Forelimb muscle (tissue), 1 donor: ENCODE data around the gene TADA2B. TPM values are rescaled to one million over a fixed set of nuclear protein-coding genes. Genes with fewer than 3 reads are reported as not detected.

Source experiments
- DNase-seq: peaks from one replicate; pipeline ENCODE4 v3.0.0-alpha.2; 2013; ENCODE audit warnings: low read depth
- polyA plus RNA-seq: library from polyadenylated mRNA; unstranded; fragments of 120-200 nt; gene quantifications from one replicate; pipeline ENCODE4 v1.2.1, GENCODE V29; 2013; ENCODE audit not compliant: insufficient read length

The TADA2B gene
- 22.0 TPM for polyA plus RNA-seq

- DNase-seq: no peak
Measured at GRCh38 chr4:7043284-7044136, at the start of gene TADA2B. TADA2B (plus strand) TSS chr4:7043372; CDS start chr4:7043580, 208 bp downstream.

- no peak for DNase-seq
Measured at GRCh38 chr4:6996481-6996880, 46.7 kb upstream of the TADA2B start.

- no peak for DNase-seq
Measured at GRCh38 chr4:6999172-7000086, 43.7 kb upstream of the TADA2B start.

GRCh38 chr4:7000421-7001176 is 42.6 kb upstream of the TADA2B start:
- no peak for DNase-seq

GRCh38 chr4:7001271-7001670 is 41.9 kb upstream of the TADA2B start:
- no peak for DNase-seq

GRCh38 chr4:7002336-7002735 is 40.8 kb upstream of the TADA2B start:
- no peak for DNase-seq

- DNase-seq: no peak
Measured at GRCh38 chr4:7003176-7003878, 39.8 kb upstream of the TADA2B start.

- no peak for DNase-seq
Measured at GRCh38 chr4:7003879-7004240, 39.3 kb upstream of the TADA2B start.

GRCh38 chr4:7004331-7004730 is 38.8 kb upstream of the TADA2B start:
- DNase-seq: no peak

GRCh38 chr4:7005571-7005970 is 37.6 kb upstream of the TADA2B start:
- no peak for DNase-seq

GRCh38 chr4:7006411-7006810 is 36.8 kb upstream of the TADA2B start:
- no peak for DNase-seq

- no peak for DNase-seq
Measured at GRCh38 chr4:7007142-7007907, 35.8 kb upstream of the TADA2B start.

- no peak for DNase-seq
Measured at GRCh38 chr4:7007944-7008343, 35.2 kb upstream of the TADA2B start.

- no peak for DNase-seq
Measured at GRCh38 chr4:7009564-7009963, 33.6 kb upstream of the TADA2B start.

- DNase-seq: no peak
Measured at GRCh38 chr4:7013175-7013574, 30.0 kb upstream of the TADA2B start.

- no peak for DNase-seq
Measured at GRCh38 chr4:7014815-7015214, 28.4 kb upstream of the TADA2B start.

- no peak for DNase-seq
Measured at GRCh38 chr4:7015383-7016035, 27.7 kb upstream of the TADA2B start.

GRCh38 chr4:7016086-7016485 is 27.1 kb upstream of the TADA2B start:
- DNase-seq: no peak

- DNase-seq: no peak
Measured at GRCh38 chr4:7016512-7016911, 26.7 kb upstream of the TADA2B start.

- DNase-seq: no peak
Measured at GRCh38 chr4:7017446-7018048, 25.6 kb upstream of the TADA2B start.
